ENCODE results near the gene ZNF202. TPM values are rescaled to one million over a fixed set of nuclear protein-coding genes. Genes with fewer than 3 reads are reported as not detected.
"Not testable (repeated sequence)": the region's sequence is repeated elsewhere in the genome, so short reads cannot be mapped to it uniquely, and the experiment has no call there.

Gene ZNF202
- total RNA-seq, 1 experiment from 2014 or later = 14.6 TPM

GRCh38 chr11:123754101-123754568 is 12.7 kb upstream of the ZNF202 start, which contains the start of gene OR6X1:
TSS of gene OR6X1 (minus strand) at chr11:123754518. CDS start at chr11:123754518, 0 bp downstream.
- Histone ChIP-seq H3K9me2 (replicated peaks; ENCODE audit: low read length) (no peaks in the 10 kb centered on the region), H3K4me2 (ENCODE audit: low read length) (no peak within 1 kb of the TSS), H3K36me3 (ENCODE audit: low read depth, low read length) (no peaks in the 10 kb centered on the region), H3K9me3 (ENCODE audit: low read length) (no peaks in the 10 kb centered on the region), H3F3A (ENCODE audit: low read length, unreplicated experiment) (no peaks in the 10 kb centered on the region), H3K27me3 (ENCODE audit: low read length) (peaks cover 86% of the 10 kb centered on the region), H3K27ac (ENCODE audit: low read length) (no peak within 1 kb of the TSS), H3K9ac (ENCODE audit: low read length) (no peak within 1 kb of the TSS), H2AFZ (ENCODE audit: low read length) (no peak within 1 kb of the TSS), H3K4me3 (ENCODE audit: low read length) (no peak within 1 kb of the TSS), H4K20me1 (ENCODE audit: low read length) (no peaks in the 10 kb centered on the region), H3K4me1 (ENCODE audit: insufficient read depth, low read length) (no peaks in the 10 kb centered on the region), H3K79me2 (ENCODE audit: low read length) (no peaks in the 10 kb centered on the region)
- intact Hi-C loops (cut with micrococcal nuclease) = no loop called here
- ChIA-PET CTCF (no interaction called here), POLR2A (ENCODE audit: unreplicated experiment) (no interaction called here)
- no TSS peak for BruUV-seq (replicated peaks)
- DNase-seq = no peak
- no peak for ATAC-seq
- TF ChIP-seq EZH2 (IDR thresholded peaks at IDR 0.05; ENCODE audit: low read length, unreplicated experiment) (no peak), EZH2phosphoT487 (IDR thresholded peaks at IDR 0.05; ENCODE audit: borderline replicate concordance, low read length) (no peak)

- Histone ChIP-seq H3K4me2 (ENCODE audit: low read length) (no peak overlapping the region), H3F3A (ENCODE audit: low read length, unreplicated experiment) (no peaks in the 10 kb centered on the region), H3K9me3 (ENCODE audit: low read length) (no peaks in the 10 kb centered on the region), H3K27ac (ENCODE audit: low read length) (no peak overlapping the region), H3K36me3 (ENCODE audit: low read depth, low read length) (no peaks in the 10 kb centered on the region), H2AFZ (ENCODE audit: low read length) (no peak overlapping the region), H3K4me1 (ENCODE audit: insufficient read depth, low read length) (no peaks in the 10 kb centered on the region), H4K20me1 (ENCODE audit: low read length) (no peaks in the 10 kb centered on the region), H3K27me3 (ENCODE audit: low read length) (peaks cover 83% of the 10 kb centered on the region), H3K9me2 (replicated peaks; ENCODE audit: low read length) (no peaks in the 10 kb centered on the region), H3K4me3 (ENCODE audit: low read length) (no peak overlapping the region), H3K9ac (ENCODE audit: low read length) (no peak overlapping the region), H3K79me2 (ENCODE audit: low read length) (no peaks in the 10 kb centered on the region)
- ATAC-seq (no peak), DNase-seq (no peak)
- intact Hi-C loops (cut with micrococcal nuclease) = no loop called here
- CTCF ChIA-PET = no interaction called here
- POLR2A ChIA-PET (ENCODE audit: unreplicated experiment) = no interaction called here
- TF ChIP-seq EZH2phosphoT487 (IDR thresholded peaks at IDR 0.05; ENCODE audit: borderline replicate concordance, low read length) (no peak), EZH2 (IDR thresholded peaks at IDR 0.05; ENCODE audit: low read length, unreplicated experiment) (no peak), CTCF (conservative IDR thresholded peaks at IDR 0.05; ENCODE audit: low read depth, low read length) (no peak)
- BruUV-seq (replicated peaks) = no TSS peak
Observed at GRCh38 chr11:123753110-123753509, 11.7 kb upstream of the ZNF202 start.

GRCh38 chr11:123751781-123752180 is 10.3 kb upstream of the ZNF202 start:
- H3K36me3 ChIP-seq (ENCODE audit: low read depth, low read length) = no peaks in the 10 kb centered on the region
- no peak overlapping the region for H3K4me2 ChIP-seq (ENCODE audit: low read length)
- TF ChIP-seq CTCF (conservative IDR thresholded peaks at IDR 0.05; ENCODE audit: low read depth, low read length) = no peak
- no peak for TF ChIP-seq EZH2 (IDR thresholded peaks at IDR 0.05; ENCODE audit: low read length, unreplicated experiment)
- no peak for TF ChIP-seq EZH2phosphoT487 (IDR thresholded peaks at IDR 0.05; ENCODE audit: borderline replicate concordance, low read length)
- H3K9me3 ChIP-seq (ENCODE audit: low read length) = no peaks in the 10 kb centered on the region
- intact Hi-C loops (cut with micrococcal nuclease) = no loop called here
- H3K4me3 ChIP-seq (ENCODE audit: low read length) = no peak overlapping the region
- no peaks in the 10 kb centered on the region for H3K79me2 ChIP-seq (ENCODE audit: low read length)
- no peaks in the 10 kb centered on the region for H4K20me1 ChIP-seq (ENCODE audit: low read length)
- CTCF ChIA-PET = no interaction called here
- H3K4me1 ChIP-seq (ENCODE audit: insufficient read depth, low read length) = no peaks in the 10 kb centered on the region
- no peaks in the 10 kb centered on the region for H3K9me2 ChIP-seq (replicated peaks; ENCODE audit: low read length)
- ATAC-seq (no peak), DNase-seq (no peak)
- POLR2A ChIA-PET (ENCODE audit: unreplicated experiment) = no interaction called here
- H3K9ac ChIP-seq (ENCODE audit: low read length) = no peak overlapping the region
- H3K27ac ChIP-seq (ENCODE audit: low read length) = no peak overlapping the region
- BruUV-seq (replicated peaks) = no TSS peak
- H2AFZ ChIP-seq (ENCODE audit: low read length) = no peak overlapping the region
- H3K27me3 ChIP-seq (ENCODE audit: low read length) = peaks cover 81% of the 10 kb centered on the region
- H3F3A ChIP-seq (ENCODE audit: low read length, unreplicated experiment) = no peaks in the 10 kb centered on the region

- intact Hi-C loops (cut with micrococcal nuclease) = not testable (repeated sequence)
Observed at GRCh38 chr11:123748349-123748748, 6.9 kb upstream of the ZNF202 start.

More at GRCh38 chr11:123748349-123748748, 6.9 kb upstream of the ZNF202 start:
- H2AFZ ChIP-seq (ENCODE audit: low read length); H4K20me1 ChIP-seq (ENCODE audit: low read length); DNase-seq; H3K36me3 ChIP-seq (ENCODE audit: low read depth, low read length); BruUV-seq (replicated peaks); H3K4me3 ChIP-seq (ENCODE audit: low read length); H3K4me2 ChIP-seq (ENCODE audit: low read length); H3K9me2 ChIP-seq (replicated peaks; ENCODE audit: low read length); ATAC-seq; H3K4me1 ChIP-seq (ENCODE audit: insufficient read depth, low read length); H3K79me2 ChIP-seq (ENCODE audit: low read length); H3K9me3 ChIP-seq (ENCODE audit: low read length); POLR2A ChIA-PET (ENCODE audit: unreplicated experiment); H3F3A ChIP-seq (ENCODE audit: low read length, unreplicated experiment); H3K27ac ChIP-seq (ENCODE audit: low read length); H3K9ac ChIP-seq (ENCODE audit: low read length): not testable (repeated sequence)
- CTCF ChIA-PET = interaction anchor here (0.5 kb wide), 1 partner anchor 53 kb away, joined by 4 read pairs; no protein-coding TSS in a partner anchor
- peaks cover 75% of the 10 kb centered on the region for H3K27me3 ChIP-seq (ENCODE audit: low read length)
